Fibroblast of the conjunctiva (primary cell): ENCODE results near the gene TRPV3.
"Not testable (repeated sequence)": the region's sequence is repeated elsewhere in the genome, so short reads cannot be mapped to it uniquely, and the experiment has no call there.

Source experiments
- DNase-seq: peaks from one replicate; pipeline ENCODE4 v3.0.0-alpha.2; 2010; ENCODE audit warnings: low read depth

Gene TRPV3

DNA sequence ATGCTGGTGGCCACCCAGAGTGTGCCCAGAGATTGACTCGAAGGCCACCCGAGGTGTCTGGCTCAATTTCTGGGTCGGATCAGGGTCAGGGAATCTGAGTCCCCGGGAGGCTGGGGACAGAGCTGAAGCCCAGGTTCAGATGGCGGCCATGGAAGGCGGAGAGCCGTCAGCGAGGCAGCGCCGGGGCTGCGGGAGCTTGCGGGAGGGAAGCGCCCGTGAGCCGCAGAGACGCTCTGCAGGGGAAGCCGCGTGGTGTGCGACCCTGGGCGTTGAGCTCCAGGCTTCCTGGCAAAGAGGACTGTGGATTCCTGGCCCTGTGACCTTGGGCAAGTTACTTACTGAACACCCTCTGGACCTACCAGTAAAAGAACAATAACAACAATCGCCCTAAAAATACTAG lies 85.5 kb downstream of the TRPV3 start:
- no peak for DNase-seq

DNA sequence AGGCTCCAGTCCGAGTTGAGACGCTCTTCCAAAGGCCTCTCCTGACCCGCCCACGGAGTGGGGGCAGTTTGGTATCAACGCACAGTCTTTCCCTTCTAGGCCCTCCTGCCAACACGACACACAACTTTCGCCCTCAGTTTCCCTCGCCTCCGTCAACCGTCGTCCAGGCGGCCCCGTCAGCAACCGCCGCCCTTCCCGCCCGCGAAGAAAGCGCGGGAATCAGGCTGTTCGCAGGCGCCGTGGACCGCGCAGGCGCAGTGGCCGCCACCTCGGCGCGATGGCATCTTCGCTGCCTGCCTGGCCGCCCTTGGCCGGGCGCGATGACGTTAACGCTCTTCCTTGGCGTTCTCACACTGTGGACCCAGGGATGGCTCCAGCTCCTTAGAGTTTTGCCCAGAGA lies 86.0 kb downstream of the TRPV3 start, which contains the start of gene SPATA22:
Gene SPATA22, minus strand, starts transcription at position 221 of the 400 bp plus-strand sequence. CDS start 2,494 bp downstream, outside the sequence.
- DNase-seq, result no peak

DNA sequence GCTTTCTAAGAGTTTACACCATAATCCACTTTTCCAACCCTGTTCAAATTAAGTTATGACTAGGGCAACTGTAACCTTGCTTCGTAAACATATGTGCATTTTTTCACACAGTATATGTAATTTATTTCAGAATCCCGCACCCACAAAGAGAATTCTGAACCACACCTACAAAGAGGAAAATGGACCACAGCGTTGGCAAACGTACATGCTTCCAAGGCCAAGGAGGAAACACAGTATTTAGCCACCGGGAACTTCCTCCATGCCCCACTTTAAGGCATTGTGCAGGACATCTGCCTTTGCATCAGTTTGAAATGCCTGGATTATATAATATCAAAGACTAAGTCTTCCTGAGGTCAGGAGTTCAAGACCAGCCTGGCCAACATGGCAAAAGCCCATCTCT lies 88.1 kb downstream of the TRPV3 start:
- no peak for DNase-seq

DNA sequence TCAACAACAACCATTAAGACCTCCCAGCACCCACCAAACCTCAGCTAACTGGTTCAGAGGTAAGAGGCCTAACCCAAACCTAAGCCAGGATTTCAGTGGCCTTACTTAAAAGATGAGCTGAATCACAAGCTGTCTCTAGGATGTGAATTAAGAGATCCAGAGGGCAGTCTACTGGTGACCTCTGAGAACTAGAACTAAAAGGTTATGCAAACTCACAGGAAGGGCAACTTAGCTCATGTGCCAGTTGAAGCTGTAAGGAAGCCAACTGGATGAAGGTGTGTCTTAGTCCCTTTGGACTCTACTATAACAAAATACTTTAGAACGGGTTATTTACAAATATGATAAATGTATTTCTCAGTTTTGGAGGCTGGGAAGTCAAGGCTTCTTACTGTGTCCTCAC lies 91.3 kb downstream of the TRPV3 start:
- DNase-seq, result not testable (repeated sequence)
